BLaER1 (cell line): ENCODE results near the gene CLTCL1.

Experiments
- H3K27ac ChIP-seq: shearing (Covaris generic); formaldehyde crosslinking; 2 replicates; pipeline ENCODE4 v1.8.1; 2022
- H3K27me3 ChIP-seq: shearing (Covaris generic); formaldehyde crosslinking; 2 replicates; pipeline ENCODE4 v1.8.1; 2022
- H3K36me3 ChIP-seq: shearing (Covaris generic); formaldehyde crosslinking; 2 replicates; pipeline ENCODE4 v1.8.1; 2022
- H3K4me1 ChIP-seq: shearing (Covaris generic); formaldehyde crosslinking; 2 replicates; pipeline ENCODE4 v1.8.1; 2022
- H3K4me2 ChIP-seq: shearing (Covaris generic); formaldehyde crosslinking; 2 replicates; pipeline ENCODE4 v1.8.1; 2022
- H3K4me3 ChIP-seq: shearing (Covaris generic); formaldehyde crosslinking; 2 replicates; pipeline ENCODE4 v1.8.1; 2022
- H3K9ac ChIP-seq: shearing (Covaris generic); formaldehyde crosslinking; 2 replicates; pipeline ENCODE4 v1.8.1; 2022
- H3K9me3 ChIP-seq: shearing (Covaris generic); formaldehyde crosslinking; 2 replicates; pipeline ENCODE4 v1.8.1; 2022
- H4K20me1 ChIP-seq: shearing (Covaris generic); formaldehyde crosslinking; 2 replicates; pipeline ENCODE4 v1.8.1; 2022
- Cebpa-rat ChIP-seq: shearing (Covaris generic); IDR thresholded peaks from 2 replicates; pipeline ENCODE4 v1.8.1; 2022

Gene CLTCL1

DNA sequence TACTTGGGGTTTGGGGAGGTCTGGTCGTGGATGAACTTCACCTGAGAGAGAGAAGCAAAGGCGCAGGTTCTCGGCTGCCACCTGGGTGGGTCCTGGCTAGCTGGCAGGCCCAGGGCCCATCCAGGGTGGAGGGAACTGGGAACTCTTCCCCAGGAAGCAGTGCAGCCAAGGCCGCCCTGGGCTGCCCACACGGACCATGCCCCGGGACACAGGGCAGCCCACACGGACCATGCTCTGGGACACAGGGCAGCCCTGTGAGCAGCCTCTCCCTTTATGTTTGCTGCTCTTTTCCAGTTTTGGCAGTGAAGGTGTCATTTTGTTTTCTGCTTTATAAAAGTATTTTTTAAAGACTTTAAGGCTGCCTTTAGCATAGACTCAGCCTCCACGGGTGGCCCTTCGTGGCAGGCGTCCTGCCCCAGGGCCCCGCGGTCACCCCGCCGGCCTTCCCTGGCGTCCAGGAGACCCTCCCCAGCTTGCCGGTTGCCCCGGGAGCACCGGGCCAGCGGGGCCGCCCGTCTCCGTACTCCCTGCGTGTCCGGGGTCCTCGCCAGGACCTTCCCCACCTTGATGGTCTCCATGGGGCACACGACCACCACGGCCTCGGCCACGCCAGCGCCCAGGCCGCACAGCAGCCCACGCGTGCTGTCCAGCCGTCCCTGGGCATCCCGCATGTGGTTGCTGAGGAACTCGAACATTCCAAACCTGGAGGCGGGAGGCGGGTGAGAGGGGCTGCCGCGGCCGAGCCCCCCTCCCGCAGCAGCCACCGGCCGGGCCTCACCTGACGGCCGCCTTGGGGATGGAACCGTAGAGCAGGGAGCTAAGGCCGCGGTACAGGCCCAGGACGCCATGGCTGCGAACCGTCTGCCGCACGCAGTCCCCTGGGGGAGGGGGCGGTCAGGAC, 114.1 kb downstream of the CLTCL1 start:
- Histone ChIP-seq H3K27ac (peak overlapping the region; percentile 97), H3K36me3 (peaks cover 16% of the 10 kb centered on the region), H3K9ac (peak overlapping the region; percentile 98), H3K4me1 (peaks cover 74% of the 10 kb centered on the region), H3K4me2 (peak overlapping the region; percentile 99), H3K9me3 (no peaks in the 10 kb centered on the region), H4K20me1 (peaks cover 66% of the 10 kb centered on the region), H3K4me3 (peak overlapping the region; percentile 97), H3K27me3 (no peaks in the 10 kb centered on the region)
- TF ChIP-seq Cebpa-rat, result no peak

DNA sequence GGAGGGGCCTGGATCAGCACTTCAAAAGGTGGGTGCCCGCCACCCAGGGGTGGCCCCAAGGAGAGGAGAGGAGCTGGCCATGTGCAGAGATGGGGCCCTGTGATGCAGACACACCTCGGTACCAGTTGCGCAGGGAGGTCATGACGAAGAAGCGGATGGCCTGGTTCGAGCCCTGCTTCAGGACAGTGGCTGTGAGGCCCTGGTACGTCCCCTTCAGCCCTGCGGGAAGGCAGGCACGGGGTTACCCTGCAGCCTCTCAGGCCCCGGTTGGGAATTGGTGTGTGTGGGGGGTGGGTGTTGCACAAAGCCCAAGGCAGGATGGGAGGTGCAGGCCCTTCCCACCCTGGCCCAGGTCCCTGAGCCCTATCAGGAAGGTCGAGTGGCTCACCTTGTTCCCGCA, 114.8 kb downstream of the CLTCL1 start:
- Histone ChIP-seq H3K9ac (peak overlapping the region; percentile 98), H3K27ac (peak overlapping the region; percentile 97), H3K4me3 (peak overlapping the region; percentile 97), H3K4me1 (peaks cover 69% of the 10 kb centered on the region), H3K4me2 (peak overlapping the region; percentile 99), H3K27me3 (no peaks in the 10 kb centered on the region), H3K36me3 (peaks cover 16% of the 10 kb centered on the region), H3K9me3 (no peaks in the 10 kb centered on the region), H4K20me1 (peaks cover 65% of the 10 kb centered on the region)
- no peak for TF ChIP-seq Cebpa-rat

DNA sequence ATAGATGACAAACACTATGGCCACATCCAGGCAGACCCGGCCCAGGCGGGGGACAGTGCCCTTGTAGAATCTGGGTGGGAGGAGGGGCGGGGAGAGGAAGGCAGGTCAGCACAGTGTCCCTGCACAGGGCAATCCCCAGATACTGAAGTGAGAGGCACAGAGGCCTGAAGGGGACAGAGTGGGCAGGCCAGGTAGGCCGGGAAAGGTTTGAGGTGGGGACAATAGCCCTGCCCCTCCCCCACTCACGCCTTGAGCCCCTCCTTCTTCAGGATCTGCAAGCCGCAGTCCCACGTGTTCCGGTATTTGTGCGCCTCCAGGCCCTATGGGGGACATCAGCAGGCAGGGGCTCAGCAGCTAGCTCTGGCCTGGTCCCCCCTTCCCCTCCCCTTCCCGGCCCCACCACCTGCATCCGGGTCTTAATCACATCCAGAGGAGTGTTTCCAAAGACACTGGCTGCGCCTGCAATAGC, 115.3 kb downstream of the CLTCL1 start:
- Histone ChIP-seq H3K4me3 (peak overlapping the region; percentile 97), H3K27me3 (peaks cover 1% of the 10 kb centered on the region; the same call in 1 of the 2 replicates), H3K9ac (peak overlapping the region; percentile 98), H3K27ac (peak overlapping the region; percentile 97), H3K36me3 (peaks cover 16% of the 10 kb centered on the region), H3K4me1 (peaks cover 66% of the 10 kb centered on the region), H3K9me3 (no peaks in the 10 kb centered on the region), H4K20me1 (peaks cover 60% of the 10 kb centered on the region), H3K4me2 (peak overlapping the region; percentile 99)
- TF ChIP-seq Cebpa-rat, result no peak

DNA sequence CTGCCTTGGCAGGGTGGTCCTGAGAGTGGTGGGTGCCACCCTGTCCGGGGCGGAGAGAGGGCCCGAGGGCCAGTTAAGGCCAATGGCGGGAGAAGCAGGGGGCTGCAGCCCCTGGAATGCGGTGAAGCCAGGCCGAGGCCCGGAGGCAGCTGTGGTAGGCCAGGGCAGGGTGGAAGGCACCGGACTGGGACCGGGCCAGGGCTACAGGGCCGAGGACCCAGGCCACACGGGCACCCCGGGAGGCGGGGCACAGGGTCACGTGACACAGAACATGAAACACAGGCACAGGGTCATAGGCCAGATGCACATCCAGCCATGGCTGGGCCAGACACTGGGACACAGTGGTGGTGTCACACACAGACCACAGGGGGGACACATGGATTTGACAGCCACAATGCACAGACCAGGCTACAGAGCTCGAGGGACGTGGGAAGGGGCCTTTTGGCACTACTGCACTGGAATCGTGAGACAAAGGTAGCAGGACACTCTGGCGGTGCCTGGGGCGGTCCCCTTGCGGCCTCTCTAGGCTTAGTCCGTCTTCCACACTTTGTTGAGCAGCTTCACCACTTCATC, 115.8 kb downstream of the CLTCL1 start:
- peak overlapping the region; percentile 98 for H3K9ac ChIP-seq
- peak overlapping the region; percentile 99 for H3K4me2 ChIP-seq
- peaks cover 59% of the 10 kb centered on the region for H4K20me1 ChIP-seq
- H3K4me3 ChIP-seq, result no peak overlapping the region; the same call in 1 of the 2 replicates
- H3K27ac ChIP-seq, result peak overlapping the region; percentile 97
- H3K9me3 ChIP-seq, result no peaks in the 10 kb centered on the region
- H3K36me3 ChIP-seq, result peaks cover 16% of the 10 kb centered on the region
- no peak for TF ChIP-seq Cebpa-rat
- H3K27me3 ChIP-seq, result peaks cover 6% of the 10 kb centered on the region
- H3K4me1 ChIP-seq, result peaks cover 69% of the 10 kb centered on the region

DNA sequence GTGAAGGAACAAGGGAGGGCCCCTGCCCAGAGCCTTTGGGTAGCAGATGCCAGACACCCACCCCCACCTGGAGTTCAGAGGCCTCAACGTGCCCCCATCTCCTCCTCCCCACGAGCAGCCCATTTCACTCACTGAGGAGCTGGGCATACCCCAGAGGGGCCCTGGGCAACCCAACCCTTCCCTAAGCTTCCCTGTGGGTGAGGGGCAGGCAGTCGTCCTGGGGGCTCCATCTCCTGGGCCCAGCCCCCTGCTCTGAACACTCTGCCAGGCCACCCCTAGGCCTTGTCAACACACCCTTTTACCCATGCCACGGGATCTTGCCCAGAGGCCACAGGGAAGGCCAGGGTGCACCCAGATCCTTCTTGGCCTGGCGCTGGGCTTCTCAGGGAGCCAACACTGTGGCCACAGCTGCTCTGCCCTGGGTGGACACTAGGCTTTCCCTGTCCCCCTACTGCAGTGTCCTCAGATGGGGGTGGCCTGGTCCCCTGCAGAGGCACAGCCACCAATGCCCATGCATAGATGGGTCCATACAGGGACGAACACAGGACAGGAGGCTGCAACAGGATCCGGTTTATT, 116.4 kb downstream of the CLTCL1 start:
- H3K4me3 ChIP-seq, result peak overlapping the region; percentile 96
- H3K36me3 ChIP-seq, result peaks cover 16% of the 10 kb centered on the region
- H3K9me3 ChIP-seq, result no peaks in the 10 kb centered on the region
- H4K20me1 ChIP-seq, result peaks cover 59% of the 10 kb centered on the region
- peak overlapping the region; percentile 98 for H3K9ac ChIP-seq
- H3K4me2 ChIP-seq, result peak overlapping the region; percentile 99
- TF ChIP-seq Cebpa-rat, result no peak
- H3K27me3 ChIP-seq, result peaks cover 12% of the 10 kb centered on the region
- H3K27ac ChIP-seq, result peak overlapping the region; percentile 97
- peaks cover 74% of the 10 kb centered on the region for H3K4me1 ChIP-seq

DNA sequence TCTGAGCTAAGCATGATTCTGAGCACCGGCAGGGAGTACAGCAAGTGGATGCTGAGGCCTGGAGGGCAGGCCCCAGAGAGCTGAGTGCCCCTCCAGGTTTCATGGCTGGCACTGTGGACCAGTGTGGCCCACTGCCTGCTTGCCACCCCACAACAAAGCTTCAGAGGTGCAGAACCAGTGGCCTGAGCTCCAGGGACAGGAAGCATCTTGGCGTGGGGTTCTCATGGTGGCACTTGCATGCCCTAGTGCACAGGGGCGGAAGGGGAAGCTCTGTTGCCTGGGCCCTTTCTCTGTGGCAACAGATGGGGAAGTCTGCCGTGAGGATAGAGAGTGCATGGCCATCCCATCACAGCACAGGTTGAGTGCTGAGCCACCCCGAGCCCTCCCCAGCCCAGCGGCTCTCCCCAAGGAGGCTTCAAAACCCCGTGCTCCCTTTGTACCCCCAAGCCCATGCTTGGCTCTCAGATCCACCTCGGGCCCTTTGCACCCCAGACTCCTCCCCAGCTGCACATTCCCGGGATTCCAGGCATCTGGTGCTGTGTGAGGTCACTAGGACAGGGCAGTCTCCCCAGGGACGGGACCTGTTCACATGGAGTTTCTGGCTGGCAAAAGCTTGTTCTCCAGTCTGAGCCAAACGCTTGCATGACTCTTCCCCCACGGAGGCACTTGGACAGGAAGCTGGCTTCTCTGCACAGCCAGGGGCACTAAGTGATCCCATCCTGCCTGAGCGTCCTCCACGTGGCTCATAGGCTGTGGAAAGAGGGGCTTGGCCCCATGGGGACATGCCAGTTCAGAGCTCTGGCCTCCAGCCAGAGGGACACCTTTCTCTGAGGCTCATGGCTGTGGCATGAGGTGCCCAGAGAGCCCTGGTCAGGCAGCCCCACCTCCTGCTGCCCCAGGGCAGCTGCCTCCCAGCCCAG, 117.2 kb downstream of the CLTCL1 start:
- TF ChIP-seq Cebpa-rat, result no peak
- Histone ChIP-seq H3K27ac (peak overlapping the region; percentile 97), H3K27me3 (peaks cover 20% of the 10 kb centered on the region), H3K9me3 (no peaks in the 10 kb centered on the region), H3K4me3 (peak overlapping the region; percentile 96), H3K36me3 (peaks cover 16% of the 10 kb centered on the region), H3K4me2 (peak overlapping the region; percentile 99), H3K9ac (peak overlapping the region; percentile 98), H4K20me1 (peaks cover 59% of the 10 kb centered on the region), H3K4me1 (peaks cover 74% of the 10 kb centered on the region)

DNA sequence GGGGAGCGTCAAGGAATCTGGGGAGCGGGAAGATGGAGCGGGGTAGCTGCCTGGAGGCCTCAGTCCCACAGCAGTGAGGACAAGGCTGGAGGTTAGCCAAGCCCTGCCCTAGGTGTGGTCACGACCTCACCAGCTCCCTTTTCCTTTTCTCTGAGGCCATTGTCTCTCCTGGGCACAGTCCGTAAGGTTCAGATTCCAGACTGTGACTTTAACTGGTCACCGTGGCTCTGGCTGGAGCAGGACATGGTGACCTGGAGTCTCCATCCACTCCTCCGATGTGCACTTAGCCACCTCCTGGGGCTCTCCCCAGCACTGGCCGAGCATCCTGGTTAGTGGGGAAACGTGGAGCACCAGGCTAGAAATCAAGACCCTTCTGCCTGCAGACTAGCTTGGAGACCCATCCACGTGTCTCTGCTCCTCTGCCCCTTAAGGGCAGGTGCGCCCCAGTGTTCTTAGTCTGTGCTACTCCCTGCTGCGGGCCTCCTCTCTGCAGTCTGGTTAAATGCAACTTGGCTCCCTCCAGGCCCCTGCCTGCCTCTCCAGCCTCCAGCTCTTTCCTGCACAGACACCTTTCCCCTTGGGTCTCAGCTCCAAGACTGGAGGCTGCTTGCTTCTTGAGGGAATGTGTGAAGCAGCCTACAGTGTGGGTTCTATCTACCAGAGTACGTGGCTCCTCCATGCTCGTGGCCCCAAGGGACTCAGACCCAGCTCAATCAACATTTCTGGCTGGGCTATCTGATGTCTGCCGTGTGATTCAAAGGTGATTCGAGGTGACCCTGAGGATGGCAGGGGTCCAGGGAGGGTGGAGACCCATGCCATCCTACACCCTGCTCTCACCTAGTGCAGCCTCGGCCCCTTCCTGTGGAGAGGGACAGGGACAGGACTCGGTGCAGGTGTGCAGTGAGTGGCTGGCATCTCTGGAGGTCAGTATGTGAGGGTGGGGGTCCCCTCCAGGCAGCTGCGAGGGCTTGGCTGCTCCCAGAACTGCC, 118.2 kb downstream of the CLTCL1 start:
- H3K4me2 ChIP-seq, result peak overlapping the region; percentile 99
- peak overlapping the region; percentile 97 for H3K27ac ChIP-seq
- no peak for TF ChIP-seq Cebpa-rat
- no peaks in the 10 kb centered on the region for H3K9me3 ChIP-seq
- peaks cover 30% of the 10 kb centered on the region for H3K27me3 ChIP-seq
- H4K20me1 ChIP-seq, result peaks cover 59% of the 10 kb centered on the region
- H3K9ac ChIP-seq, result peak overlapping the region; percentile 98
- H3K4me1 ChIP-seq, result peaks cover 70% of the 10 kb centered on the region
- H3K4me3 ChIP-seq, result peak overlapping the region; percentile 96
- H3K36me3 ChIP-seq, result peaks cover 16% of the 10 kb centered on the region
